ENCODE data around the gene SLC43A2.

GRCh38 chr17:1651559-1651844 is 22.9 kb upstream of the SLC43A2 start:
- TF ChIP-seq CTCF (CRISPR knock-in tag; IDR thresholded peaks at IDR 0.05) (no peak), ESRRA (CRISPR knock-in tag; IDR thresholded peaks at IDR 0.05; ENCODE audit: low read depth) (no peak)

Measured in HepG2 (cell line).